Mesendoderm (in vitro differentiated cells): ENCODE results near the gene CRTC1.

Experiments
- DNase-seq: peaks from one replicate; pipeline ENCODE4 v3.0.0; 2013
- H2AK5ac ChIP-seq: 2 replicates; pipeline ENCODE4 v1.6.1; 2013; ENCODE audit warnings: low read length, inconsistent platforms
- H2BK120ac ChIP-seq: 2 replicates; pipeline ENCODE4 v1.6.1; 2013; ENCODE audit warnings: low read depth, mild to moderate bottlenecking, low read length, moderate library complexity, mixed read lengths
- H2BK15ac ChIP-seq: replicated peaks from 2 replicates; pipeline ENCODE4 v1.6.1; 2013; ENCODE audit warnings: low read depth, mild to moderate bottlenecking, moderate library complexity
- H2BK5ac ChIP-seq: 2 replicates; pipeline ENCODE4 v1.6.1; 2013; ENCODE audit warnings: low read length, inconsistent platforms
- H3K18ac ChIP-seq: 2 replicates; pipeline ENCODE4 v1.6.1; 2013; ENCODE audit warnings: mild to moderate bottlenecking, low read length, mixed read lengths
- H3K23ac ChIP-seq: one replicate; pipeline ENCODE4 v1.6.1; 2013; ENCODE audit warnings: low read length
- H3K27ac ChIP-seq: 2 replicates; pipeline ENCODE4 v1.5.1; 2013; ENCODE audit warnings: low read depth, mild to moderate bottlenecking, inconsistent platforms, low read length, moderate library complexity
- H3K27me3 ChIP-seq: 2 replicates; pipeline ENCODE4 v1.6.1; 2013; ENCODE audit warnings: low read length, control low read depth, mild to moderate bottlenecking, inconsistent platforms; ENCODE audit not compliant: insufficient read depth, poor library complexity
- H3K36me3 ChIP-seq: 2 replicates; pipeline ENCODE4 v1.6.1; 2013; ENCODE audit warnings: low read length, inconsistent platforms; ENCODE audit not compliant: control insufficient read depth, insufficient read depth
- H3K4ac ChIP-seq: one replicate; pipeline ENCODE4 v1.6.1; 2013; ENCODE audit warnings: low read depth, mild to moderate bottlenecking, low read length, moderate library complexity
- H3K4me1 ChIP-seq: 2 replicates; pipeline ENCODE4 v1.6.1; 2013; ENCODE audit warnings: low read depth, low read length, inconsistent platforms; ENCODE audit not compliant: control insufficient read depth
- H3K4me2 ChIP-seq: 2 replicates; pipeline ENCODE4 v1.6.1; 2013; ENCODE audit warnings: low read length
- H3K4me3 ChIP-seq: 2 replicates; pipeline ENCODE4 v1.5.1; 2013; ENCODE audit warnings: mild to moderate bottlenecking, low read length
- H3K56ac ChIP-seq: one replicate; pipeline ENCODE4 v1.6.1; 2013; ENCODE audit warnings: low read length
- H3K79me1 ChIP-seq: 2 replicates; pipeline ENCODE4 v1.6.1; 2013; ENCODE audit warnings: low read length, inconsistent platforms
- H3K79me2 ChIP-seq: 2 replicates; pipeline ENCODE4 v1.6.1; 2013; ENCODE audit warnings: mild to moderate bottlenecking, low read length; ENCODE audit not compliant: control insufficient read depth, insufficient read depth
- H3K9ac ChIP-seq: 2 replicates; pipeline ENCODE4 v1.6.1; 2013; ENCODE audit warnings: low read length, inconsistent platforms
- H4K5ac ChIP-seq: one replicate; pipeline ENCODE4 v1.6.1; 2013; ENCODE audit warnings: low read length
- H4K8ac ChIP-seq: one replicate; pipeline ENCODE4 v1.6.1; 2013; ENCODE audit warnings: low read depth, mild to moderate bottlenecking, control low read depth, low read length, moderate library complexity
- WGBS: extraction: QIAGEN DNeasy Blood & Tissue Kit; methylation state at CpG from one replicate; pipeline ENCODE4 v1.1.7; 2013; ENCODE audit warnings: low lambda C conversion rate, missing lambda C conversion rate; ENCODE audit not compliant: insufficient coverage; ENCODE audit errors: extremely low coverage; 5-methylcytosine and 5-hydroxymethylcytosine counted together

The CRTC1 gene

GRCh38 chr19:18759995-18760426 is 76.5 kb downstream of the CRTC1 start:
- Histone ChIP-seq H3K27ac (no peak overlapping the region), H4K8ac (no peak overlapping the region), H2BK120ac (no peak overlapping the region), H3K27me3 (no peaks in the 10 kb centered on the region), H3K4me2 (no peak overlapping the region), H3K4ac (no peak overlapping the region), H3K36me3 (no peaks in the 10 kb centered on the region), H3K23ac (no peak overlapping the region), H3K18ac (no peak overlapping the region), H2BK5ac (no peak overlapping the region), H3K56ac (no peak overlapping the region), H3K79me2 (no peaks in the 10 kb centered on the region), H4K5ac (no peak overlapping the region), H2BK15ac (no peak overlapping the region), H3K4me1 (no peaks in the 10 kb centered on the region), H3K4me3 (no peak overlapping the region), H2AK5ac (no peak overlapping the region), H3K9ac (no peak overlapping the region), H3K79me1 (no peaks in the 10 kb centered on the region)
- WGBS = no CpG with 5 or more reads among the region's 22 CpGs
- DNase-seq = no peak

GRCh38 chr19:18760440-18761383 is 77.2 kb downstream of the CRTC1 start:
- no peaks in the 10 kb centered on the region for H3K36me3 ChIP-seq
- no peak overlapping the region for H3K4me3 ChIP-seq
- no peak overlapping the region for H4K5ac ChIP-seq
- H3K4ac ChIP-seq = no peak overlapping the region
- no peak overlapping the region for H3K9ac ChIP-seq
- H3K27ac ChIP-seq = no peak overlapping the region
- no peaks in the 10 kb centered on the region for H3K79me2 ChIP-seq
- H3K27me3 ChIP-seq = no peaks in the 10 kb centered on the region
- H3K79me1 ChIP-seq = no peaks in the 10 kb centered on the region
- no CpG with 5 or more reads among the region's 27 CpGs for WGBS
- DNase-seq = no peak
- H3K18ac ChIP-seq = no peak overlapping the region
- H3K23ac ChIP-seq = no peak overlapping the region
- H3K56ac ChIP-seq = peak overlapping the region; percentile 25
- H2AK5ac ChIP-seq = no peak overlapping the region
- H3K4me1 ChIP-seq = no peaks in the 10 kb centered on the region
- no peak overlapping the region for H2BK5ac ChIP-seq
- no peak overlapping the region for H2BK120ac ChIP-seq
- no peak overlapping the region for H2BK15ac ChIP-seq
- no peak overlapping the region for H3K4me2 ChIP-seq
- no peak overlapping the region for H4K8ac ChIP-seq

GRCh38 chr19:18761531-18762110 is 78.1 kb downstream of the CRTC1 start:
- Histone ChIP-seq H4K5ac (no peak overlapping the region), H3K4me2 (no peak overlapping the region), H3K23ac (no peak overlapping the region), H3K9ac (no peak overlapping the region), H3K56ac (no peak overlapping the region), H2BK15ac (no peak overlapping the region), H2BK5ac (no peak overlapping the region), H3K27me3 (no peaks in the 10 kb centered on the region), H3K36me3 (no peaks in the 10 kb centered on the region), H3K4me3 (no peak overlapping the region), H3K27ac (no peak overlapping the region), H4K8ac (no peak overlapping the region), H3K79me1 (no peaks in the 10 kb centered on the region), H3K79me2 (no peaks in the 10 kb centered on the region), H3K4me1 (no peaks in the 10 kb centered on the region), H2BK120ac (no peak overlapping the region), H3K4ac (no peak overlapping the region), H3K18ac (no peak overlapping the region), H2AK5ac (no peak overlapping the region)
- DNase-seq = no peak
- no CpG with 5 or more reads among the region's 16 CpGs for WGBS

- no peak overlapping the region for H4K5ac ChIP-seq
- H2BK15ac ChIP-seq = no peak overlapping the region
- H3K4ac ChIP-seq = no peak overlapping the region
- H3K27ac ChIP-seq = no peak overlapping the region
- H3K79me2 ChIP-seq = no peaks in the 10 kb centered on the region
- no peak overlapping the region for H3K23ac ChIP-seq
- no peaks in the 10 kb centered on the region for H3K27me3 ChIP-seq
- no peak overlapping the region for H3K9ac ChIP-seq
- H2BK5ac ChIP-seq = no peak overlapping the region
- no peak overlapping the region for H3K56ac ChIP-seq
- no peak overlapping the region for H2AK5ac ChIP-seq
- no peaks in the 10 kb centered on the region for H3K4me1 ChIP-seq
- H3K4me2 ChIP-seq = no peak overlapping the region
- DNase-seq = peak; percentile 24
- H4K8ac ChIP-seq = no peak overlapping the region
- H3K36me3 ChIP-seq = no peaks in the 10 kb centered on the region
- no peaks in the 10 kb centered on the region for H3K79me1 ChIP-seq
- H3K4me3 ChIP-seq = no peak overlapping the region
- H2BK120ac ChIP-seq = no peak overlapping the region
- H3K18ac ChIP-seq = no peak overlapping the region
- no CpG with 5 or more reads among the region's 35 CpGs for WGBS
Measured at GRCh38 chr19:18762125-18763023, 78.9 kb downstream of the CRTC1 start.

GRCh38 chr19:18763674-18764590 is 80.5 kb downstream of the CRTC1 start:
- no peak overlapping the region for H3K56ac ChIP-seq
- H2BK120ac ChIP-seq = no peak overlapping the region
- no peak overlapping the region for H3K18ac ChIP-seq
- no peaks in the 10 kb centered on the region for H3K79me1 ChIP-seq
- no peak overlapping the region for H3K4me2 ChIP-seq
- no peak overlapping the region for H2BK15ac ChIP-seq
- WGBS = no CpG with 5 or more reads among the region's 41 CpGs
- no peaks in the 10 kb centered on the region for H3K4me1 ChIP-seq
- H3K9ac ChIP-seq = no peak overlapping the region
- H4K8ac ChIP-seq = no peak overlapping the region
- no peak overlapping the region for H3K4me3 ChIP-seq
- no peak overlapping the region for H3K27ac ChIP-seq
- DNase-seq = no peak
- H4K5ac ChIP-seq = no peak overlapping the region
- no peaks in the 10 kb centered on the region for H3K27me3 ChIP-seq
- H2BK5ac ChIP-seq = no peak overlapping the region
- H2AK5ac ChIP-seq = no peak overlapping the region
- no peaks in the 10 kb centered on the region for H3K79me2 ChIP-seq
- H3K4ac ChIP-seq = no peak overlapping the region
- H3K23ac ChIP-seq = no peak overlapping the region
- no peaks in the 10 kb centered on the region for H3K36me3 ChIP-seq
